SIG-M5 treated with dmso at 0.1 percent for 504 hours (cell line): ENCODE data around the gene SKI.

Experiments used
- DNase-seq: peaks from one replicate; lab custom pipeline; 2025; ENCODE audit not compliant: unreplicated experiment; lab: John Stamatoyannopoulos, UW

The SKI gene

GRCh38 chr1:2194319-2194897, 33.7 kb upstream of the SKI start, which contains the start of gene FAAP20:
Gene FAAP20 (minus strand): TSS chr1:2194772. CDS start chr1:2194749, 23 bp downstream.
- peak; percentile 33 for DNase-seq

- peak; percentile 66 for DNase-seq
Observed at GRCh38 chr1:2194898-2195673, 33.0 kb upstream of the SKI start.

- no peak for DNase-seq
Observed at GRCh38 chr1:2195785-2196184, 32.3 kb upstream of the SKI start.

GRCh38 chr1:2196901-2197638, 31.0 kb upstream of the SKI start:
- DNase-seq, result no peak

- DNase-seq, result no peak
Observed at GRCh38 chr1:2197707-2198165, 30.4 kb upstream of the SKI start.

- no peak for DNase-seq
Observed at GRCh38 chr1:2198571-2198970, 29.5 kb upstream of the SKI start.

- DNase-seq, result peak; percentile 36
Observed at GRCh38 chr1:2199042-2199810, 28.9 kb upstream of the SKI start.

- no peak for DNase-seq
Observed at GRCh38 chr1:2200308-2200943, 27.7 kb upstream of the SKI start.

GRCh38 chr1:2201062-2201461, 27.1 kb upstream of the SKI start:
- no peak for DNase-seq

GRCh38 chr1:2202008-2202575, 26.0 kb upstream of the SKI start:
- no peak for DNase-seq

GRCh38 chr1:2202843-2203601, 25.1 kb upstream of the SKI start:
- no peak for DNase-seq

GRCh38 chr1:2203671-2204414, 24.3 kb upstream of the SKI start:
- DNase-seq, result no peak

- DNase-seq, result peak; percentile 55
Observed at GRCh38 chr1:2204415-2205190, 23.5 kb upstream of the SKI start.

GRCh38 chr1:2205191-2205952, 22.7 kb upstream of the SKI start:
- DNase-seq, result peak; percentile 80

GRCh38 chr1:2206813-2207487, 21.2 kb upstream of the SKI start:
- DNase-seq, result no peak

- no peak for DNase-seq
Observed at GRCh38 chr1:2208309-2209239, 19.5 kb upstream of the SKI start.
